Colonic mucosa (tissue), 4 donors: ENCODE data around the gene DENND1B. TPM values are rescaled to one million over a fixed set of nuclear protein-coding genes. Genes with fewer than 3 reads are reported as not detected.

ENCODE experiments used
- DNase-seq: peaks from one replicate; pipeline ENCODE4 v3.0.0-alpha.2; 2020
- H3K27ac ChIP-seq: fragments of 200-600 bp; one replicate; pipeline ENCODE4 v1.8.0; 2021
- H3K27me3 ChIP-seq: fragments of 200-600 bp; one replicate; pipeline ENCODE4 v1.8.0; 2021
- H3K36me3 ChIP-seq: fragments of 200-600 bp; one replicate; pipeline ENCODE4 v1.8.0; 2021
- H3K4me1 ChIP-seq: fragments of 200-600 bp; one replicate; pipeline ENCODE4 v1.8.0; 2021; ENCODE audit warnings: mild to moderate bottlenecking
- H3K4me3 ChIP-seq: fragments of 200-600 bp; one replicate; pipeline ENCODE4 v1.8.0; 2021
- H3K9ac ChIP-seq, 2 donors: one replicate each; pipeline ENCODE4 v1.7.0; 2013; ENCODE audit warnings: control low read depth in 2 of 2, low read depth in 2 of 2, low read length in 2 of 2
- H3K9me3 ChIP-seq: fragments of 200-600 bp; one replicate; pipeline ENCODE4 v1.8.0; 2021
- intact Hi-C: fragments of 100-400 bp; cut with DNase I; formaldehyde crosslinking; loops from one replicate; pipeline ENCODE4 v1.14.1; 2022
- total RNA-seq, 2 donors: library from RNA; stranded (reverse); fragmentation: NEBNext Ultra II Directional in 1 of 2; extraction: Animal tissue kit (Norgen Biotek cat#: 25700) in 1 of 2; gene quantifications; one replicate each; pipeline ENCODE4 v1.2.1, GENCODE V29; 2021
- TF ChIP-seq, protein P1 (sequence below): fragments of 200-600 bp; IDR thresholded peaks from one replicate; pipeline ENCODE4 v1.8.0; 2022; ENCODE audit warnings: antibody characterized with exemption, mild to moderate bottlenecking
- donor health status: healthy.
- donor health status: DM: no; HTN: no; CAD: no.
- donor health status: DM: no; HTN: no; CAD: no.

DENND1B gene
- total RNA-seq: 10 to 100 TPM; 19.5 to 25.7 TPM

DNA sequence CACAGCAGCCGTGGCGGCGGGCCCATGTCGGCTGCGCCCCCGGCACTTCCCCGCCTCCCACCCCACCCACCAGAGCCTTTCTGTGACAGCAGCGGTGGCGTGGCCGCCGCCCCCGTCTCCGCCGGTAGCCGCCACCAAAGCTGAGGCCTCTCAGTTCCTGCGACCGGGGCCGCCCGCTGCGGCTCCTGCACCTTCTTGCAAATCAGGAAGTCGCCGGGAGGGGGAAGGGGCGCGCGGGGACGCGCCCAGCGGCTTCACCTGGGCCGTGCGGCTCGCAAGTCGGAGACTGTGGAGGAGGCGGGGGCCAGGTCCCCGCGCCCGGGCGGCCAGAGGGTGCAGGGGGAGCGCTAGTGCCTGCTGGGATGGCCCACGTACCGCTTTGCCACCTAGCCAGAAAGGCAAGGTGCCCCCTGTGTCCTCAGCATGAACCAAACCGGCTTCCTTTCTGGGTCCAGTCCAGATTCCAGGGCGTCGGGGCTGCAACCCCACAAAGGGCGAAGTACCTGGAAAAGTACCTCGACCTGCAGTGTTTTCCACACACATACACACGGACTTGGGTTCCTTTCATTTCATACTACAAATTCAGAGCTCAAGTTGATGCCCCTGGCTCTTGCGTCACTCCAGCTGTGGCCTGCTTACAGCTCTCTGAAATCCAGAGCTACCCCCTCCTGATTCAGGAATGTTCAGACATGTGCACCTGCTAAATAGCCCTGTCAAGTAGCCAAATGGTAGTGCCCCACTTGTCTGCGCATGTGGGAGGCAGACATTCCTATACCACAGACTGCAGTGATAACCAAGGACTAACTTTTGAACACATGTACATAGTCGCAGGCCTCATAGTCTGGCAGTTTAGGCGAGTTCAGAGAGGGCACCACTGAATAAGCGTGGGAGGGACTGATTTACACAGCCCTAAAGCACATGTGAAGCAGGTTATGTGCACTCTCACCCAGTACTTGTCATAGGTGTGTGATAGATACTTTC is at the start of gene DENND1B:
Gene DENND1B, minus strand, starts transcription at position 199 of the 981 bp plus-strand sequence. CDS start 325 bp downstream, outside the sequence.
- Histone ChIP-seq H3K4me1 (no peaks in the 10 kb centered on the region), H3K27me3 (no peaks in the 10 kb centered on the region), H3K9me3 (no peaks in the 10 kb centered on the region), H3K27ac (peak within 1 kb of the TSS; percentile 97), H3K9ac (peak within 1 kb of the TSS; percentile 93 to 99), H3K4me3 (peak within 1 kb of the TSS; percentile 52), H3K36me3 (no peaks in the 10 kb centered on the region)
- intact Hi-C loops: no loop called here
- DNase-seq: peak; percentile 87
- TF ChIP-seq, protein P1, sequence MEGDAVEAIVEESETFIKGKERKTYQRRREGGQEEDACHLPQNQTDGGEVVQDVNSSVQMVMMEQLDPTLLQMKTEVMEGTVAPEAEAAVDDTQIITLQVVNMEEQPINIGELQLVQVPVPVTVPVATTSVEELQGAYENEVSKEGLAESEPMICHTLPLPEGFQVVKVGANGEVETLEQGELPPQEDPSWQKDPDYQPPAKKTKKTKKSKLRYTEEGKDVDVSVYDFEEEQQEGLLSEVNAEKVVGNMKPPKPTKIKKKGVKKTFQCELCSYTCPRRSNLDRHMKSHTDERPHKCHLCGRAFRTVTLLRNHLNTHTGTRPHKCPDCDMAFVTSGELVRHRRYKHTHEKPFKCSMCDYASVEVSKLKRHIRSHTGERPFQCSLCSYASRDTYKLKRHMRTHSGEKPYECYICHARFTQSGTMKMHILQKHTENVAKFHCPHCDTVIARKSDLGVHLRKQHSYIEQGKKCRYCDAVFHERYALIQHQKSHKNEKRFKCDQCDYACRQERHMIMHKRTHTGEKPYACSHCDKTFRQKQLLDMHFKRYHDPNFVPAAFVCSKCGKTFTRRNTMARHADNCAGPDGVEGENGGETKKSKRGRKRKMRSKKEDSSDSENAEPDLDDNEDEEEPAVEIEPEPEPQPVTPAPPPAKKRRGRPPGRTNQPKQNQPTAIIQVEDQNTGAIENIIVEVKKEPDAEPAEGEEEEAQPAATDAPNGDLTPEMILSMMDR: no peak

DNA sequence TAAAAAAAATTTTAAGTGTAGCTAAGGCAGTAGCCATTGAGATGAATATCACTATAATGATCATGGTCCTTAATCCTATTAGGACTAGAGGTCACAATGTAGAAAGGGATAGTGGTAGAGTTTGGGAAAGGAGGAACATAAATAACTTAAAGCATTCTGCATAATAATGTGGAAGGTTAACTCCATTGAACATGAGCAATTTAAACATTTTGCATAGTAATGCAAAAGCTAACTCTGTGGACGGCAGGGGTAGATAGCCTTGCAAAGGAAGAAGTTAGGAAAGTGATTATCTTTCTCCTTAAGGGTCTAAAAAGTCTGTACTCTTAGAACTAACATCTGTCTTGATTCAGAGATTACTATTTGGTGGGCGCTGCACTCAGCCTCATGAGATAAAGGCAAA is 39.0 kb upstream of the DENND1B start:
- H3K27ac ChIP-seq: no peak overlapping the region
- no peaks in the 10 kb centered on the region for H3K27me3 ChIP-seq
- H3K36me3 ChIP-seq: no peaks in the 10 kb centered on the region
- H3K4me3 ChIP-seq: no peak overlapping the region
- H3K4me1 ChIP-seq: no peaks in the 10 kb centered on the region
- TF ChIP-seq, protein P1: no peak
- DNase-seq: no peak
- intact Hi-C loops: no loop called here
- H3K9ac ChIP-seq: no peak overlapping the region
- H3K9me3 ChIP-seq: no peaks in the 10 kb centered on the region

- H3K9ac ChIP-seq: no peak overlapping the region
- no peak for DNase-seq
Observed at GRCh38 chr1:197813741-197814140, 38.5 kb upstream of the DENND1B start.

DNA sequence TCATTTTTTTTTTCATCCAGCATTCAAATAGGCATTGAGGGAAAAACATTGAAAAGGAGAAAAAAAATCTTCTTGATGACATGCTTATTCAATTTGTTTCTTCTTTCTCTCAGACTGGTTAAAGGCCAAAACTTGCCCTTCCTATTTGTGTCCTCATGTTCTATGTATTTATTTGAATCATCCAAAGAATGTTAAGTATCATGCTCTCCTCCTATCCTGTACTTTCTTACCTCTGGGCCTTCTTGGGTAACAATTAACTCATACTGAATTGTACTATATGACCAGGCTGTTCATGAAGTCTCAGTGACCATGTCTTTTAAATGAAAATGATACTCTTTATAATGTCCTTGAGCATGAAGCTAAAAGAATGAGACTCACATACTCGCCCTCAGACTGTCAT is 36.5 kb upstream of the DENND1B start:
- TF ChIP-seq, protein P1: no peak

More at GRCh38 chr1:197813741-197814140, 38.5 kb upstream of the DENND1B start:
- H3K4me3 ChIP-seq: no peak overlapping the region
- H3K27ac ChIP-seq: no peak overlapping the region
- no peaks in the 10 kb centered on the region for H3K4me1 ChIP-seq
- H3K27me3 ChIP-seq: no peaks in the 10 kb centered on the region
- TF ChIP-seq, protein P1: no peak
- no peaks in the 10 kb centered on the region for H3K9me3 ChIP-seq
- intact Hi-C loops: no loop called here
- no peaks in the 10 kb centered on the region for H3K36me3 ChIP-seq

DNA sequence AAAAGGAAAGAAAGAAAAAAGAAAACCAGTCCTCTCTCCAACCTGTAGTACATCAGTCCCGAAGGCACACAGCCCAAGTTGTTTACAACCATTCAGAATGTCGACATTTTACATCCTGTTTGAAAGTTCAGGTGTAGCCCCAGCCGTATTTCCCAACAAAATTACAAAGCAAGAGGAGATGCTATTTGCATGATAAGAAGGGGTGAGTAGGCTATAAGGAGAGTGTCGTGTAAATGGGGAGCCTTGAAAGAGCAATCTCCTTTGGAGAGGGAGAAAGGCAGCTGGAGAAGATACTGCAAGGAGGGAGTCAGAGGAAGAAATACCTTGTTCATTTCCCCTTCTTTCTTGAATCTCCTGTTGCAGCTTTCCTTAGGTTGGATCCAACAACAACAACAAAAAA is 35.5 kb upstream of the DENND1B start:
- H3K9ac ChIP-seq: no peak overlapping the region
- TF ChIP-seq, protein P1: no peak
- DNase-seq: no peak
- H3K36me3 ChIP-seq: no peaks in the 10 kb centered on the region
- peaks cover 4% of the 10 kb centered on the region for H3K4me1 ChIP-seq
- no peaks in the 10 kb centered on the region for H3K27me3 ChIP-seq
- H3K27ac ChIP-seq: no peak overlapping the region
- intact Hi-C loops: no loop called here
- no peaks in the 10 kb centered on the region for H3K9me3 ChIP-seq
- no peak overlapping the region for H3K4me3 ChIP-seq

More for the DNA sequence above, 36.5 kb upstream of the DENND1B start:
- Histone ChIP-seq H3K9me3 (no peaks in the 10 kb centered on the region), H3K27ac (no peak overlapping the region), H3K27me3 (no peaks in the 10 kb centered on the region), H3K36me3 (no peaks in the 10 kb centered on the region), H3K9ac (no peak overlapping the region), H3K4me3 (no peak overlapping the region), H3K4me1 (peaks cover 4% of the 10 kb centered on the region)
- intact Hi-C loops: no loop called here
- no peak for DNase-seq
